GM23338 (cell line): ENCODE results near the gene AFF3. TPM values are rescaled to one million over a fixed set of nuclear protein-coding genes. Genes with fewer than 3 reads are reported as not detected.

Source experiments
- CTCF ChIP-seq, 2 experiments: fragments of 200-600 bp in 1 of 2; sonication (generic) in 1 of 2; conservative IDR thresholded peaks; 2 replicates each; pipeline versions ENCODE4 v1.5.1 to v1.6.1; 2016 to 2017; ENCODE audit warnings: antibody characterized with exemption in 2 of 2, low read depth in 2 of 2, mild to moderate bottlenecking in 2 of 2, moderate library complexity in 1 of 2
- EZH2 ChIP-seq: fragments of 200-600 bp; sonication (generic); IDR thresholded peaks from one replicate; pipeline ENCODE4 v1.8.0; 2017; ENCODE audit warnings: antibody characterized with exemption, mild to moderate bottlenecking, low read depth; ENCODE audit not compliant: unreplicated experiment
- EZH2phosphoT487 ChIP-seq: fragments of 200-600 bp; sonication (generic); IDR thresholded peaks from one replicate; pipeline ENCODE4 v1.8.1; 2018; ENCODE audit warnings: antibody characterized with exemption; ENCODE audit not compliant: unreplicated experiment
- JUNB ChIP-seq: IDR thresholded peaks from one replicate; pipeline ENCODE4 v1.6.1; 2016; ENCODE audit warnings: antibody characterized with exemption; ENCODE audit not compliant: unreplicated experiment
- NANOG ChIP-seq: IDR thresholded peaks from 2 replicates; pipeline ENCODE4 v1.6.1; 2016; ENCODE audit warnings: antibody characterized with exemption, borderline replicate concordance
- REST ChIP-seq: IDR thresholded peaks from one replicate; pipeline ENCODE4 v1.6.1; 2018; ENCODE audit warnings: antibody characterized with exemption; ENCODE audit not compliant: unreplicated experiment
- ZNF331 ChIP-seq: fragments of 250-450 bp; sonication (Bioruptor Pico); IDR thresholded peaks from 2 replicates; pipeline ENCODE4 v1.5.0; 2020; ENCODE audit warnings: low read depth, mild to moderate bottlenecking, moderate library complexity
- polyA plus RNA-seq: library from polyadenylated mRNA; unstranded; fragments of >200 nt; fragmentation: Nextera tagmentation; extraction: Ambion mirVana; gene quantifications from 2 replicates; pipeline ENCODE4 v1.2.1, GENCODE V29; 2016
- total RNA-seq: library from RNA; depleted of rRNA; stranded (reverse); fragments of >200 nt; shearing (Covaris generic); gene quantifications from 2 replicates; pipeline ENCODE4 v1.2.3, GENCODE V29; 2014
- TF ChIP-seq, protein P1 (sequence below): fragments of 250-450 bp; sonication (Bioruptor Pico); IDR thresholded peaks from 2 replicates; pipeline ENCODE4 v1.5.0; 2020; ENCODE audit warnings: mild to moderate bottlenecking, moderate library complexity

The AFF3 gene
- total and polyA plus RNA-seq, 2 experiments from 2014 or later, result 0.73 to 1.4 TPM

- TF ChIP-seq, protein P1, sequence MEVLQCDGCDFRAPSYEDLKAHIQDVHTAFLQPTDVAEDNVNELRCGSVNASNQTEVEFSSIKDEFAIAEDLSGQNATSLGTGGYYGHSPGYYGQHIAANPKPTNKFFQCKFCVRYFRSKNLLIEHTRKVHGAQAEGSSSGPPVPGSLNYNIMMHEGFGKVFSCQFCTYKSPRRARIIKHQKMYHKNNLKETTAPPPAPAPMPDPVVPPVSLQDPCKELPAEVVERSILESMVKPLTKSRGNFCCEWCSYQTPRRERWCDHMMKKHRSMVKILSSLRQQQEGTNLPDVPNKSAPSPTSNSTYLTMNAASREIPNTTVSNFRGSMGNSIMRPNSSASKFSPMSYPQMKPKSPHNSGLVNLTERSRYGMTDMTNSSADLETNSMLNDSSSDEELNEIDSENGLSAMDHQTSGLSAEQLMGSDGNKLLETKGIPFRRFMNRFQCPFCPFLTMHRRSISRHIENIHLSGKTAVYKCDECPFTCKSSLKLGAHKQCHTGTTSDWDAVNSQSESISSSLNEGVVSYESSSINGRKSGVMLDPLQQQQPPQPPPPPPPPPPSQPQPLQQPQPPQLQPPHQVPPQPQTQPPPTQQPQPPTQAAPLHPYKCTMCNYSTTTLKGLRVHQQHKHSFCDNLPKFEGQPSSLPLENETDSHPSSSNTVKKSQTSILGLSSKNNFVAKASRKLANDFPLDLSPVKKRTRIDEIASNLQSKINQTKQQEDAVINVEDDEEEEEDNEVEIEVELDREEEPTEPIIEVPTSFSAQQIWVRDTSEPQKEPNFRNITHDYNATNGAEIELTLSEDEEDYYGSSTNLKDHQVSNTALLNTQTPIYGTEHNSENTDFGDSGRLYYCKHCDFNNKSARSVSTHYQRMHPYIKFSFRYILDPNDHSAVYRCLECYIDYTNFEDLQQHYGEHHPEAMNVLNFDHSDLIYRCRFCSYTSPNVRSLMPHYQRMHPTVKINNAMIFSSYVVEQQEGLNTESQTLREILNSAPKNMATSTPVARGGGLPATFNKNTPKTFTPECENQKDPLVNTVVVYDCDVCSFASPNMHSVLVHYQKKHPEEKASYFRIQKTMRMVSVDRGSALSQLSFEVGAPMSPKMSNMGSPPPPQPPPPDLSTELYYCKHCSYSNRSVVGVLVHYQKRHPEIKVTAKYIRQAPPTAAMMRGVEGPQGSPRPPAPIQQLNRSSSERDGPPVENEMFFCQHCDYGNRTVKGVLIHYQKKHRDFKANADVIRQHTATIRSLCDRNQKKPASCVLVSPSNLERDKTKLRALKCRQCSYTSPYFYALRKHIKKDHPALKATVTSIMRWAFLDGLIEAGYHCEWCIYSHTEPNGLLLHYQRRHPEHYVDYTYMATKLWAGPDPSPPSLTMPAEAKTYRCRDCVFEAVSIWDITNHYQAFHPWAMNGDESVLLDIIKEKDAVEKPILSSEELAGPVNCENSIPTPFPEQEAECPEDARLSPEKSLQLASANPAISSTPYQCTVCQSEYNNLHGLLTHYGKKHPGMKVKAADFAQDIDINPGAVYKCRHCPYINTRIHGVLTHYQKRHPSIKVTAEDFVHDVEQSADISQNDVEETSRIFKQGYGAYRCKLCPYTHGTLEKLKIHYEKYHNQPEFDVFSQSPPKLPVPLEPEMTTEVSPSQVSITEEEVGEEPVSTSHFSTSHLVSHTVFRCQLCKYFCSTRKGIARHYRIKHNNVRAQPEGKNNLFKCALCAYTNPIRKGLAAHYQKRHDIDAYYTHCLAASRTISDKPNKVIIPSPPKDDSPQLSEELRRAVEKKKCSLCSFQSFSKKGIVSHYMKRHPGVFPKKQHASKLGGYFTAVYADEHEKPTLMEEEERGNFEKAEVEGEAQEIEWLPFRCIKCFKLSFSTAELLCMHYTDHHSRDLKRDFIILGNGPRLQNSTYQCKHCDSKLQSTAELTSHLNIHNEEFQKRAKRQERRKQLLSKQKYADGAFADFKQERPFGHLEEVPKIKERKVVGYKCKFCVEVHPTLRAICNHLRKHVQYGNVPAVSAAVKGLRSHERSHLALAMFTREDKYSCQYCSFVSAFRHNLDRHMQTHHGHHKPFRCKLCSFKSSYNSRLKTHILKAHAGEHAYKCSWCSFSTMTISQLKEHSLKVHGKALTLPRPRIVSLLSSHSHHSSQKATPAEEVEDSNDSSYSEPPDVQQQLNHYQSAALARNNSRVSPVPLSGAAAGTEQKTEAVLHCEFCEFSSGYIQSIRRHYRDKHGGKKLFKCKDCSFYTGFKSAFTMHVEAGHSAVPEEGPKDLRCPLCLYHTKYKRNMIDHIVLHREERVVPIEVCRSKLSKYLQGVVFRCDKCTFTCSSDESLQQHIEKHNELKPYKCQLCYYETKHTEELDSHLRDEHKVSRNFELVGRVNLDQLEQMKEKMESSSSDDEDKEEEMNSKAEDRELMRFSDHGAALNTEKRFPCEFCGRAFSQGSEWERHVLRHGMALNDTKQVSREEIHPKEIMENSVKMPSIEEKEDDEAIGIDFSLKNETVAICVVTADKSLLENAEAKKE (CRISPR knock-in tag), result no peak
- TF ChIP-seq CTCF (conservative IDR thresholded peaks at IDR 0.05; ENCODE audit: low read depth in 2 of 2) (no peak), EZH2phosphoT487 (no peak), REST (no peak), JUNB (no peak), EZH2 (no peak), NANOG (no peak), ZNF331 (CRISPR knock-in tag) (no peak)
These were observed 503.6 kb downstream of the AFF3 start (continued) for GRCh38 chr2:99638791-99639190.
